ENCODE results near the gene NR2F2. TPM values are rescaled to one million over a fixed set of nuclear protein-coding genes. Genes with fewer than 3 reads are reported as not detected.

Gene NR2F2
- total RNA-seq, 4 donors from 2014 or later = 8.9 to 41.8 (median 20.1) TPM

DNA sequence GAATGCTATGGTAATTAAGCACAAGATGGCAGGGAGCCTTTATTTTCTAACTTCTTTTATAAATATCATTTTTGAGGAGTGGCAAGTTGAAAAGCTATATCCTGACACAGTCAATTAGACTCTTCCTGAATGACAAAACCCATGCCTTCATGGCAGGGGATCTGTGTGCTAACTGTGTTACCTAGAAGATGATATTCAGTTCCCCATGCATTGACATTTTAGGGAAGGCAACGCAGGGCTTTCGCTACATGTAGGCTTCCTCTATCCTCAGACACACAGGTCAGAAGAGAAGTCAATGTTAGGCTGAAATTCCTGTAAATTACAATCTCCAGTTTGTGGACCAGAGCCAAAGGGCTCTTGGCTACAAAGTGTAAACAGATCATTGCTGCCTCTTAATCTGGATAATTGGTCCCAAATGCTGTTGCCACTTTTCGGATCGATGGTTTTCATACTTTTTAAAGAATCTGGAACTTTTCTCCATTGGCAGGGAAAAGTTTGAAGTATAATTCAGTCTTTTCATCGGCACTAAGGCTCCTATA lies 22.6 kb upstream of the NR2F2 start:
- TF ChIP-seq, protein P1, sequence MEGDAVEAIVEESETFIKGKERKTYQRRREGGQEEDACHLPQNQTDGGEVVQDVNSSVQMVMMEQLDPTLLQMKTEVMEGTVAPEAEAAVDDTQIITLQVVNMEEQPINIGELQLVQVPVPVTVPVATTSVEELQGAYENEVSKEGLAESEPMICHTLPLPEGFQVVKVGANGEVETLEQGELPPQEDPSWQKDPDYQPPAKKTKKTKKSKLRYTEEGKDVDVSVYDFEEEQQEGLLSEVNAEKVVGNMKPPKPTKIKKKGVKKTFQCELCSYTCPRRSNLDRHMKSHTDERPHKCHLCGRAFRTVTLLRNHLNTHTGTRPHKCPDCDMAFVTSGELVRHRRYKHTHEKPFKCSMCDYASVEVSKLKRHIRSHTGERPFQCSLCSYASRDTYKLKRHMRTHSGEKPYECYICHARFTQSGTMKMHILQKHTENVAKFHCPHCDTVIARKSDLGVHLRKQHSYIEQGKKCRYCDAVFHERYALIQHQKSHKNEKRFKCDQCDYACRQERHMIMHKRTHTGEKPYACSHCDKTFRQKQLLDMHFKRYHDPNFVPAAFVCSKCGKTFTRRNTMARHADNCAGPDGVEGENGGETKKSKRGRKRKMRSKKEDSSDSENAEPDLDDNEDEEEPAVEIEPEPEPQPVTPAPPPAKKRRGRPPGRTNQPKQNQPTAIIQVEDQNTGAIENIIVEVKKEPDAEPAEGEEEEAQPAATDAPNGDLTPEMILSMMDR (IDR thresholded peaks at IDR 0.05) = no peak
- ATAC-seq (ENCODE audit: low FRiP score) = no peak
- DNase-seq (ENCODE audit: low spot score) = no peak

DNA sequence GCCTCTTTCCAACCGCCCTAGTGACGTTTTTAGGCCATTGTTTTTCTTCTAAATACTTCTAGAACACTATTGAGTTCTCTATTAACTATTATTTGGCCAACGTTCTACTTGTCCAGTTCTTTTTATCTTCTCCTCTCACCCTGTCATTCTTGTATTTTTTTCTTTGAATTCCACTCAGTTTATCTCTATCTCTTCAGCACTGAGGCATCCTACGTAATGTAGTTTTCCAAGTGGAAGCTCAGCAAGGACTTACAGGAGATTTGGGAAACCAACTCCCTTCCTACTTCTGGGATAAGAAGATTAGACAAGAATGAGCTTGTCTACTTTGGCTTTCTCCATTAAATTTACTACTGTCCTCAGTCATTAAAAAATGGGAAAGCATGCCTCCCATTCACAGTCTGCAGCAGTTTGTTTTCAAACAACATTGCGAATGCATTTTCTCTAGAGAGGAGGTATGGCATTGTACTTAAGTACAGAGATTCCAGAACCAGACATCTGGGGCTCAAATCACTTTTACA lies 21.3 kb upstream of the NR2F2 start:
- no peak for DNase-seq (ENCODE audit: low spot score)
- ATAC-seq (ENCODE audit: low FRiP score) = no peak
- TF ChIP-seq, protein P1 (IDR thresholded peaks at IDR 0.05) = no peak

DNA sequence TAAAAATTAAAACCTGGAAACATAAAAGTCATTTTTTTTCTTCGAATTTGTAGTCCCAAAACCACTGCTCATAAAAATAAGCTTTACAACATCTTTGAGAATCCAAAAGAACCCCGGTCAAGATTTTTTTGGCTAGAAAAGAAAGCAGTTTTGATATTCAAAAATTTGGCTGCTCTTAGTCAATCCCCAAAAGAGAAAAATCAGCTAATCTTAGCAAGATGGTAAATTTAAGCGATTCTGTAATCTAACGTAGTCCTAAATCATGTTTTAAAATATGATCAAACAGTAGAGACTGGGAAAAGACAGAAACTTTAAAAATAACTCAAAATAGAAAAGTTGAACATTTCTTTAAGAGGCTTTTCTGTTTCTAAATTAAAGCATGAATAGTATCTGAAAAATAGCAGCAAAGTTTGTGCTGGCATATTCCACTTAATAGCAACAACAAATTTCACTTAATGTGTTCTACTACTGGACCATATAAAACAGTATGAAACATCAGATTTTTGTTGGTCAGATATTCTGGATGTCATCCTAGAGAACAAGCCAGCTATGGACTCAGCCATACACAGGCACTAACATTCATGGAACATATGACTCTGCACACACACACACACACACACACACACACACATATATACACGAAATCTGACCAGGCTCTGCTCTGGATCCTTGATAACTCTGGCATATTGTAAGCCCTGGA lies 19.1 kb upstream of the NR2F2 start:
- ATAC-seq (ENCODE audit: low FRiP score) = no peak
- TF ChIP-seq, protein P1 (IDR thresholded peaks at IDR 0.05) = no peak
- no peak for DNase-seq (ENCODE audit: low spot score)

DNA sequence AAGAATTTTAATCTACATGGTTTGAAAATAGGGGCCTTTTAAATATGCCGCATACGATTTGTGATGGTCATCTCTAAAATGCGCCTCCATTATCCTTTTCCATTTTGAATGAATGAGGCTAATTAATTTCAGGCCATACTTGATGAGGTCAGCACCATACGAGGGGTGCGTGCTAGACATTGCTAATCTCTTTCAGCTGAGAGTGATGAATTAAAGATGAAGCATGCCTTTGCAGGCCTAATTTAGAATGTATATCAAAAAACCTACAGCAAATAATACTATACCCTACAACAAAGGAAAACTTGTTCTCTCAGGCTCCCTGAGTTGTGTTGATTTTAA lies 18.6 kb upstream of the NR2F2 start:
- ATAC-seq (ENCODE audit: low FRiP score) (no peak), DNase-seq (ENCODE audit: low spot score) (no peak)
- TF ChIP-seq, protein P1 (IDR thresholded peaks at IDR 0.05) = no peak

DNA sequence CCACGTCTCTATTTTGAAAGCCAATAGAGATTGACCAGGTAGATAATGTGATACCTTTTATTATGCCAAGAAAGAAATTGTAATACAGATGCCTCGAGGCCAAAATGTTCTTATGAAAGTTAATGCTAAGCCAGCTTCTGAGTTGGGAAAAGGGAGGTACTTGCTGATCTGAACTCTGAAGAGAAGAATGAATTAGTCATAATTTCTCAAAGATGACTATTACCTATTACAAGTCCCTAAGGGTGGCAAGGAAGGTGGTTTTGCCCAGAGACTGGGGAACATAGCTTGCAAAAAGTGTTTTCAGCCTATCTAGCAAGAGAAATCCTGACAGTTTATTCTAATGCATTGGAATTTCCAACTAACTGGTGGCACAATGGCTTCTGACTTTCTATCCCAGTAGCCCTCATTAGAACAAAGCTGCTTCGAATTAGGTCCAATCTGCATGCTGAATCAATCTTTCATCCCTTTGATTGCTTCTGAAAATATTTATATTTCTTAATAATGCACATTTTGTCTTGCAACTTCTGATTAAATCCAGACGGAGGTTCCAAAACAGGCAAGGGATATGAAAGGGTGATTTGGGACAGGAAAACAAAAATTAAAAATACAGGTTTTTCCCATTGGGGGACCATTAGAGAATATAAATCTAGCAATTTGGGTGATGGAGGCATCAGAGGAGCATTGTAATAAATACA lies 17.7 kb upstream of the NR2F2 start:
- TF ChIP-seq, protein P1 (IDR thresholded peaks at IDR 0.05) = no peak
- DNase-seq (ENCODE audit: low spot score) (no peak), ATAC-seq (ENCODE audit: low FRiP score) (no peak)

DNA sequence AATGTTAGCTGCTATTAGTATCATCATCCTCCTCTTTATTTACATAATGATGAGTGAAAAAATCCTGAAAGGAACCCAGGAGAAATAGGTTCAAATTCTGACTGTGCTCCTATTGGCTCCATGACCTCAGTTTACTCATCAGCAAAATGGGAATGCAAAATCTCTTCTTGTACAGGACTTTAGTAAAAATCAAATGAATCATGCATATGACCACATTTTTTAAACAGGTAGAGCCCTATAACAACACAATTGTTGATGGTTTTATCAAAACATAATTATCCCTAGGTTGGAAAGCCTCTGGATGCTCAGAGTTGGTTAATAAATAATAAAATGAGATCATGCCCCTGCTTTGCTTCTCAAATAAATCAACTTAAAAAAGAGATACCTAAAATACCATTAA lies 16.0 kb upstream of the NR2F2 start:
- DNase-seq (ENCODE audit: low spot score) (no peak), ATAC-seq (ENCODE audit: low FRiP score) (no peak)
- TF ChIP-seq, protein P1 (IDR thresholded peaks at IDR 0.05) = no peak
